ENCODE measurements around the gene HPRT1. TPM values are rescaled to one million over a fixed set of nuclear protein-coding genes. Genes with fewer than 3 reads are reported as not detected.
A peak's percentile ranks its signal among the peaks of the same experiment; 100 is the strongest.

Gene HPRT1
- total and polyA plus RNA-seq, 10 donors: 14.9 to 46.0 (median 25.0) TPM

DNA sequence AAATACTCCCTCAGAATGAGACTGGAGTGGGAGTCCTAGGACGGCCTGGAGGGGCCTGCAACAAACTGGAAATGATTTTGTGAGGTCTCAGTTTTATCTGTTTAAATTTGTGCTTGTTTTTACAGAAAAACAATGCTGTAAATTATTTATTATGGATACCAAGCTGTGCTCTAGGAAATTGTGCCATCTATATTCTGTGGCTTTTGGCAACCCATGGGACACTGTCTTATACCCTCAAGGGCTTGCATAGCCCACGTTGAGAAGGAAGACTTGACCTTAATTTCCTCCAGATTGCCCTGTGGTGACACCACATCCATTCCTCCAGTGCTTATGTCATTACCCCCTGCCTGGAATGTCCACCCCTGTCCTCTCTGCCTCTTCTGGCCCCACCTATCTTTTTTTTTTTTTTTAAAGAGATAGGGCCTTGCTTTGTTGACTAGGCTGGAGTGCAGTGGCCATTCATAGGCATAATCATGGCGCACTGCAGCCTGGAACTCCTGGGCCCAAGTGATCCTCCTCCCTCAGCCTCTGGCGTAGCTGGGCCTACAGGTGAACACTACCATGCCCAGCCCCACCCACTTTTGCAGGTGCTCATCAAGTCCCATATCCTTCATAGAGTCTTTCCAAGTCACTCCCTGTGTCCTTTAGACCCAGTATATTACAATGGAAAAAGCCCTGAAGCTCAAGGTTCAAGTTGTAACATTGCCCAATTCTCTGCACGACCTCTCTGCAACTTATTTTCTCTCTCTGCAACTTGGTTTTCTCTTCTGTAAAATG lies 77.4 kb downstream of the HPRT1 start:
- 52 to 73% (median 73%) methylated on average over 5 of the region's 5 CpGs for whole genome bisulfite sequencing, 5 donors
- intact Hi-C loops (cut with DNase I; ENCODE audit: low total_unique reads): no loop called here

DNA sequence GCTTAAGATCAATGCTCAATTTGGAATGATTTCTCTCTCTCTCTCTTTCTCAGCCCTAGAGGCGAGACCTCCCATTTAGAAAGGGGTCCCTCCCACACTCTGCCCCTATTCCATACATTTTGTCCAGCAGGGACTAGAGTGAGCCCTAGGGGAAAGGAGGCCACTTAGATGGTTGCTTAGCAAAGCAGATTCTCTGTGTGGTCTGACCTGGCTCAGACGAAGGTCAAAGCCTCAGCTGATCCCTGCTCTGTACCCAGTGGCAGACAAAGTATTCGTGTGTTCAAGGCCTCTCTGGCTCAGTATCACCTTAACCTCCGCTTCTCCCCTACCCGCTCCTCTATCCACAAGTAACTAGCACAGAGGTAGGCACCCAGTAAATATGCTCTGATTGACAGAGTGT lies 78.4 kb downstream of the HPRT1 start:
- Histone ChIP-seq H3K36me3 (no peaks in the 10 kb centered on the region), H3K27me3 (replicated peaks in 1 of 7) (peaks cover 0 to under 1% (median 0%) of the 10 kb centered on the region in 7 donors), H3K4me1 (peaks cover 0 to 10% (median 0%) of the 10 kb centered on the region in 6 donors), H3K27ac (peak overlapping the region in 1 of 8 donors; percentile 46), H3K4me3 (no peak overlapping the region), H3K9me3 (no peaks in the 10 kb centered on the region)
- WGBS, 5 donors: 55 to 90% (median 80%) methylated on average over 4 to 5 of the region's 5 CpGs
- TF ChIP-seq POLR2AphosphoS5 (IDR thresholded peaks at IDR 0.05): no peak
- no peak for TF ChIP-seq POLR2A (IDR thresholded peaks at IDR 0.05)
- TF ChIP-seq, protein P1, sequence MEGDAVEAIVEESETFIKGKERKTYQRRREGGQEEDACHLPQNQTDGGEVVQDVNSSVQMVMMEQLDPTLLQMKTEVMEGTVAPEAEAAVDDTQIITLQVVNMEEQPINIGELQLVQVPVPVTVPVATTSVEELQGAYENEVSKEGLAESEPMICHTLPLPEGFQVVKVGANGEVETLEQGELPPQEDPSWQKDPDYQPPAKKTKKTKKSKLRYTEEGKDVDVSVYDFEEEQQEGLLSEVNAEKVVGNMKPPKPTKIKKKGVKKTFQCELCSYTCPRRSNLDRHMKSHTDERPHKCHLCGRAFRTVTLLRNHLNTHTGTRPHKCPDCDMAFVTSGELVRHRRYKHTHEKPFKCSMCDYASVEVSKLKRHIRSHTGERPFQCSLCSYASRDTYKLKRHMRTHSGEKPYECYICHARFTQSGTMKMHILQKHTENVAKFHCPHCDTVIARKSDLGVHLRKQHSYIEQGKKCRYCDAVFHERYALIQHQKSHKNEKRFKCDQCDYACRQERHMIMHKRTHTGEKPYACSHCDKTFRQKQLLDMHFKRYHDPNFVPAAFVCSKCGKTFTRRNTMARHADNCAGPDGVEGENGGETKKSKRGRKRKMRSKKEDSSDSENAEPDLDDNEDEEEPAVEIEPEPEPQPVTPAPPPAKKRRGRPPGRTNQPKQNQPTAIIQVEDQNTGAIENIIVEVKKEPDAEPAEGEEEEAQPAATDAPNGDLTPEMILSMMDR (IDR thresholded peaks at IDR 0.05 in 8 of 11, conservative IDR thresholded peaks at IDR 0.05 in 3 of 11): no peak
- intact Hi-C loops (cut with DNase I; ENCODE audit: low total_unique reads): no loop called here
- DNase-seq: no peak

More for the DNA sequence above, 77.4 kb downstream of the HPRT1 start:
- Histone ChIP-seq H3K36me3 (no peaks in the 10 kb centered on the region), H3K27me3 (replicated peaks in 1 of 7) (no peaks in the 10 kb centered on the region), H3K9me3 (no peaks in the 10 kb centered on the region), H3K4me3 (no peak overlapping the region), H3K4me1 (peaks cover 0 to under 1% (median 0%) of the 10 kb centered on the region in 6 donors), H3K27ac (peak overlapping the region in 3 of 8 donors; percentile 5 to 46 (median 43))
- TF ChIP-seq, protein P1 (IDR thresholded peaks at IDR 0.05 in 8 of 11, conservative IDR thresholded peaks at IDR 0.05 in 3 of 11): no peak
- TF ChIP-seq POLR2A (IDR thresholded peaks at IDR 0.05) (no peak), POLR2AphosphoS5 (IDR thresholded peaks at IDR 0.05) (no peak)
- DNase-seq: no peak

DNA sequence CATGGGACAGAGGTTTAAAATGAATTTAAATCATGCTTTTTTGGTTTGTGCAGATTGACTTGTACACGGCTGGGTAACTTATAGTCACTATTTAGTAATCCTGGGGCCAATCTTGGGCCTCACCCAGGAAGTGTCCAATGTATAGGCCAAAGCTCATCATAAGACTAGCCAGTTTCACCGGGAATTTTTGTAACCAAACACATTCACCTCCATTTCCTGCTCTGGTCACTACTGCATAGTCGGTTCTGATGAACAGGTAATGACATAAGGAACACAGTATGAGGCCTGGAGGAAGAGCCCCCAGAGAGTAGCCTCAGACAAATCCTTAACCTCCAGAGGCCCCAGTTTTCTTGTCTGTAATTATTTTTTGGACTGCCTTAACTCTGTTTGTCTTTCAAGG lies 81.9 kb downstream of the HPRT1 start:
- TF ChIP-seq POLR2A (IDR thresholded peaks at IDR 0.05): no peak
- TF ChIP-seq POLR2AphosphoS5 (IDR thresholded peaks at IDR 0.05): no peak
- TF ChIP-seq, protein P1 (IDR thresholded peaks at IDR 0.05 in 8 of 11, conservative IDR thresholded peaks at IDR 0.05 in 3 of 11): no peak
- DNase-seq: no peak
- Histone ChIP-seq H3K4me1 (peaks cover 0 to 36% (median 6%) of the 10 kb centered on the region in 6 donors), H3K4me3 (no peak overlapping the region), H3K27ac (peak overlapping the region in 1 of 8 donors; percentile 1), H3K27me3 (replicated peaks in 1 of 7) (peaks cover 0 to 37% (median 21%) of the 10 kb centered on the region in 7 donors), H3K9me3 (no peaks in the 10 kb centered on the region), H3K36me3 (peaks cover 0 to 7% (median 0%) of the 10 kb centered on the region in 6 donors)
- intact Hi-C loops (cut with DNase I; ENCODE audit: low total_unique reads): no loop called here
- WGBS, 5 donors: 40 to 81% (median 55%) methylated on average over 3 of the region's 3 CpGs

DNA sequence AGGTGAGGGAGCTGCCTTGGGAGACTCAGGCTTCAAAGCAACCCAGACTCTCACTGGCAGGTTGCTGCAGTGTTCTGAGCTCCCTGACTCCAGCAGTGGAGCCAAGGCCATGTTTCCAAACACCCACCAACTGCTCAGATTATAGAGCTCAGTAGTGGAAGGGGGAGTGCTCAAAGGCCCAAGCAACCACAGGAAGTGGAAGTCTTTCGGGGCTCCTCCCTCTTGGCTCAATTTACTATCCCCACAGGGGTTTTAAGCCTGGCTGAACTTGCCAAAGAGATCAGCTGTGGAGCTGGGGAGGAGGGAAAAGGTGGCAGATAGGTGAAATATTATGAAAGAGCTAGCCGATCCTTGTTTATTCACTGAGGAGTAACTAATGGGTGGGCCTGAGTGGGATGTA lies 82.5 kb downstream of the HPRT1 start:
- DNase-seq: no peak
- peak in 1 of 3 donors; percentile 21 for TF ChIP-seq POLR2AphosphoS5 (IDR thresholded peaks at IDR 0.05)
- no peak for TF ChIP-seq POLR2A (IDR thresholded peaks at IDR 0.05)
- intact Hi-C loops (cut with DNase I; ENCODE audit: low total_unique reads): no loop called here
- WGBS, 5 donors: 9 to 43% (median 21%) methylated on average over 2 of the region's 2 CpGs
- Histone ChIP-seq H3K4me1 (peaks cover 0 to 37% (median 6%) of the 10 kb centered on the region in 6 donors), H3K27ac (peak overlapping the region in 3 of 8 donors; percentile 1 to 23 (median 9)), H3K9me3 (no peaks in the 10 kb centered on the region), H3K36me3 (peaks cover 0 to 7% (median 0%) of the 10 kb centered on the region in 6 donors), H3K27me3 (replicated peaks in 1 of 7) (peaks cover 0 to 42% (median 27%) of the 10 kb centered on the region in 7 donors), H3K4me3 (no peak overlapping the region)
